Measurements from ENCODE around the gene HIVEP3.

Gene HIVEP3

DNA sequence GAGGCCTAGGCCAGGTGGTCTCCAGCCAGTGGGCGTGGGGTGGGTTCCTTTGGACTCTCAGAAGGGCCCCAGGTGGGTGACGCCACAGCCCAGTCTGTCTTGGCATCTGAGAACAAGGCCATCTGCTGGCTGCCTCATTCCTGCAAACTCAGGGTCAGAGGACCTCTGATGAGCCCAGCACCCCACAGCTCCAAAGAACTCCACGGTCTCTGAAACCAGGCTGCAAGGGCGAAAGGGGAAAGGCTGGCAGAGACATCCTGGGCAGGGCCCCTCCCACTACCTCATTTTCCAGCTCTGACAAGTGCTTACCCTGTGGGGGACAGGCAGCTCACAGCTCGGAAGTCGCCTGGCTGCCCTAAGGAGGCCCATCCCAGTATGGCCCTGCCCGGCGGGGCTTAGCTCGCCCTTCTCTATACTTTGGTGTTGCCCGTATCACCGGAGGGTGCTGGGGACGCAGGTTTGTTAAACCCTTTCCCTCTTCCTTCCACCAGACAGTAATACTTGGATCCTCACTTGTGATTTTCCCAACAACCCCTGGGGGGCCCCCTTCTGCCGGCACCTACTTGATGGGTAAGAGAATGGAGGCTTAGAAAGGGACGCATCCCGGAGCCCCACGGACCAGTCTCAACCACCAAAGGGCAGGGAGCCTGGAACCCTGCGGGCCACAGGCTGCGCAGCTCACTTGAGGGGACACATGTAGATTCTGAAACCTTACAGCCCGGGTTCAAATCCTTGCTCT, 423.3 kb downstream of the HIVEP3 start:
- DNase-seq (ENCODE audit: low spot score): peak; percentile 81

DNA sequence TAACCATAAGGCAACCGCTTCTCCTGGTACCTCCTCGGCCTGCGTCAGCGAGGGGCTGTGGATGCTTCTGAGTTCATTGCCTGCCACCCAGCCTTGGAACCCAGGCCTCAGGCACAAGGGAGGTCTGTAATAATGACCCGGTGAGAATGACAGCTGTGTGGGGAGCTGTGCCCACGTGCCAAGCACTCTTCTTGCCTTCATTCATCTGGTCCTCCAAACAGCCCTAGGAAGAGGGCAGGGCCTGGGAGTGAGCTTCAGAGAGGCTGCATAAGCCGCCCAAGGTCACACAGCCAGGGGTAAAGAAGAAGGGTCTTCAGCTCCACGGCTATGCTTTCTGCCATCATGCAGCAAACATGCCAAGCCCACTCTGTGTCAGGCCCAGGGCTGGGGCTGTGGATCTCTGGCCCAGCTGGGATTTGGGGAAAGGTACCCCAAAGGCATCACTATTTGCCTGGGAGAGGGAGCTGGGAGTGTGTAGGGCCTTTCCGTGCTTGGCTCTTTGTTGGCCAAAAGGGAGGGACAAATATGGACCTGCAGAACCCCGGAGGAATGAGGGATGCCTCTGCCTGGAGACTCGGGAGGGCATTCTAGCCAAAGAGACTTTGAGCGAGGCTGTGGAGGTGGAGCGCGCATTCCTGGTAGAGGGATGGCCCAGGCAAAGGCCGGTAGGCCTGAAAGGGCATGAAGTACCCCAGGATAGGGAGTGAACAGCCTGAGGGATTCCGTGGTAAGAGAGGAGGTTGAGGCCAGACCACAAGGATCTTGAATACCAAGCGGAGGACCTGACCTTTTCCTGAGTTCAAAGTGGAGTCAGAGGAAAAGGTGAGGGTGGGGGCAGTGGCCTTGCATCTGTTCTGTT, 424.1 kb downstream of the HIVEP3 start:
- no peak for DNase-seq (ENCODE audit: low spot score)

DNA sequence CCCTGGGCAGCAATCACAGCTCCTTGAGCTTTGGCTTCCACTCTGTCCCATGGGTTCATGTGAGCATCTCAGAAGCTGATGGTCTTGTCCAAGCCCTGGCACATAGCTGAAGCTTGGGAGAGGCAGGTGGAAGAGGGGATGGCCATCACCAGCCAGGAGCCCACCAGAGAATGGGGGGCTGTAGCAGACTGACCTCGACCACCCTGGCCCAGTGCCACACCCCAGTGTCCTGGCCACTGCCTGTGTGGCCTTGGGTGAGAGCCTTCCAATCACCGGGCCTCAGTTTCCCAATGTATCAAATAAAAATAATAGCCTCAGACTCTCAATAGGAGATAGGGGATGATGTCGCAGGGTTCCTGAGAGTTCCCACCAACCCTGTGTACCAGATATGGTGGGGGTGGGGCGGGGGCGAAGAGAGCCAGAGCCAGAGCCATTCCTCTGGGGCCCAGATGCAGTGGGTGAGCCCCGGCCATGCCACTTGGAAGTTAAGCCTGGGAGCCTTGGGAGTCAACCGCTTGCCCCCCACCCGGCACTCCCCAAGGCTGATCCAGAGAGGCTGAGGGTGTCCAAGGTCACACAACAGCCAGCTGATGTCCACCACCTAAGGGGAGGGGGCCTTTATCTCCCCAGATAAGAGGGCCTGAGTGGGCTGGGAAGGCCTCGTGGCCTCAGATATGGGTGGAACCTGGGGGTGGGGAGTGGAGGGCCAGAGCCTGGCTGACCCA, 424.9 kb downstream of the HIVEP3 start:
- no peak for DNase-seq (ENCODE audit: low spot score)

DNA sequence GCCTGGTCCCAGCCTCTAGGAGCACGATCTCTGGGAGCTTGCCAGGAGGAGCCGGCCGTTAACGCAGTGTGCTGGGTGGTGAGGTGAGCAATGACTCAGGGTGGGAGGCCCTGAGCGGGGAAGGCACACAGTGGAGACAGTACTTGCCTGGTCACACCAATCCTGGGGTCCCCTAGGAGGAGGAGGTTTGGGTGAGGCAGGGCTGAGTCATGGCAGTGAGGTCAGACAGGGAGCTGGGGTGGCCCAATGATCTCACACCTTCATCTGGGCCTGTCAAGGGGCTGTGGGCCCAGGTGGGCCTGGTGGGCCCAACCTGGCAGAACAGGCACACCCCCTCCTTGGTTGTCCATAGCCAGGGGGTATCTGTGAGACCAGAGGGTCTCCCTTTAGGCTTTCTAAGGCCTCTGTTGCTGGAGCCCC, 425.6 kb downstream of the HIVEP3 start:
- DNase-seq (ENCODE audit: low spot score): no peak

DNA sequence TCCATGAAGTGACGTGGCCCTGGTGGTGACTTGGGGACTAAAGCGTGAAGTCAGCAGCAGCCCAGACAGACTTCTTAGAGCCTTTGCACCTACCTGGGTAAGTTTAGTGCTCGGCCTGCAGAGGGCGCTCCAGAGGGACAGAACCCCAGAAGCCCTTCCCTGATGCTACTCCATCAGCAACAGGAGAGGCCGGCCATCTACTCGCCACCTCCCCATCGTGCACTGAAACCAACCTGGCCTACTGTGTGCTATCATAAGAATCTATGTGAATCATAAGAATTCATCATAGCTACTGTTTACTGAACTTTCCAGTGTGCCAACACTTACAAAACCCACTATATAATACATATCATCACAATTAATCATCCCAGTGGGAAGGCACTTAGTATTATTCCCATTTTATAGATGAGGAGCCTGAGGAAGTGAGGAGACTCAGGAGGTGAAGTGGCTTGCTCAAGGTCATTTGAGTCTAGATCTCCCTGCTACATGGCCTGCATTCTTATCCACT, 426.3 kb downstream of the HIVEP3 start:
- DNase-seq (ENCODE audit: low spot score): peak; percentile 75

DNA sequence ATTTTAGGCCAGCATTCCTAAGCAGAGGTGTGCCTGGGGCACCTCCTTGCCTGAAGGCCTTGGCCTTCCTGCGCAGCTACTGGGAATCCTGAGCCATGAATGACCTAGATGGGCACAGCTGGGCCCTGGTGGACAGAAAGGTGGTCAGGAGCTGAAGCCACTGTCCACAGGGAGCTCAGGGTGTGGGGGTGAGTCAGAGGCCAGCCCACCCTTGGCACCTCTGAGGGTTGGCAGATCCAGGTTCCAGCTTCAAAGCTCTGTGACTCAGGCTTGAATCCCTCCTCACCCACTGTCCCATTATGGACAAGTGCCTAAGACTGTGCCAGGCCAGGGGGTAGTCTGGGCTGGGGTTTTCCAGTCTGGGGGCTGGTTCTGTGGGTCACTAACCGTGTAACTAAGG, 427.8 kb downstream of the HIVEP3 start:
- no peak for DNase-seq (ENCODE audit: low spot score)

DNA sequence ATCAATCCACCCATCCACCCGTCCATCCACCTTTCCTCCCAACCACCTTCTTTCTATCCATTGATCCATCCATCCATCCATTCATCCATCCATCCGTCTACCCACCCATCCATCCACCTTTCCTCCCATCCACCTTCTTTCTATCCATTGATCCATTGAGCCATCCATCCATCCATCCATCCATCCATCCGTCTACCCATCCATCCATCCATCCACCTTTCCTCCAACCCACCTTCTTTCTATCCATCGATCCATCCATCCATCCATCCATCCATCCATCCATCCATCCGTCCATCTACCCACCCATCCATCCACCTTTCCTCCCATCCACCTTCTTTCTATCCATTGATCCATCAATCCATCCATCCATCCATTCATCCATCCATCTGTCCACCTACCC, 429.2 kb downstream of the HIVEP3 start:
- no peak for DNase-seq (ENCODE audit: low spot score)

DNA sequence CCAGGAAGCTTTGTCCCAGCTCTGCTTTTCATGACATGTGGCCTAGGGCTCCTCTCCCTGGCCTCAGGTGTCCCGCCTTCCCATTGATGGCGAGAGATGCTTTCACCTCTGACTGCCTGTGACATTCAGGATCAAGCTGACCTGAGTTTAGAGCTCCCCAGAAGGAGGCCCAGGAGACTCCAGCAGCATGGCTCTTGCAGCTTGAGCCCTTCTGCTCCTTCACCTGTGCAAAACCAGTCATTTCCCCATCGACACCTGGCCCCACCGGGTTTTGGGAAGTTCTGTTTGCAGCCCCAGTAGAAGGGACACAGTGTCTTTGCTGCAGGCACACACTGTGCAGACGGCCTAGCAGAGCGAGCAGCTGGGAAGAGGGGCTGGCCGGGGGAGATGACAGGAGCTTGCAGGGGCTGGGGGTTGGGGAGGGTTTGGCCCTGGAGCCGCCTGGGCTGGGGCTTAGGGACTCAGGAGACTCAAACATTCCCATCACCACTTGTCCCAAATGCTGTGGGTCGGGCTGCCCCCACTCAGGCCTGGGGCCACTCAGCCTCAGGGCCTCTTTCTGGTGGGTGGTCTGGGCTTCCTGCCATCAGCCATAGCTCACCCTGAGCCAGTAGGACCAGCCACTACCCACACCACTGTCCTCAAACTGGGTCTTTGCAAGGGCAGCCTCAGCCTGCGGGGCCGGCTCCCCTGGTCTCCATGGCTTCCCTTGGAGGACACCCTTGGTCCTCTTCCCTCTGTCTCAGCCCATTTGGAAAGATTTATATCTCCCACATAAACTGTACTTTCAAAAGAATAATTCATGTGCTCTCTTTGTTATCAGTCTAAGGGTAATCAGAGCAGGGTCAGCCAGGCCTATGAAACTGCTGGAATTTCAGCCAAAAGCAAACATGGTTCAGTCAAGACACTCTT, 430.4 kb downstream of the HIVEP3 start:
- DNase-seq (ENCODE audit: low spot score): no peak

DNA sequence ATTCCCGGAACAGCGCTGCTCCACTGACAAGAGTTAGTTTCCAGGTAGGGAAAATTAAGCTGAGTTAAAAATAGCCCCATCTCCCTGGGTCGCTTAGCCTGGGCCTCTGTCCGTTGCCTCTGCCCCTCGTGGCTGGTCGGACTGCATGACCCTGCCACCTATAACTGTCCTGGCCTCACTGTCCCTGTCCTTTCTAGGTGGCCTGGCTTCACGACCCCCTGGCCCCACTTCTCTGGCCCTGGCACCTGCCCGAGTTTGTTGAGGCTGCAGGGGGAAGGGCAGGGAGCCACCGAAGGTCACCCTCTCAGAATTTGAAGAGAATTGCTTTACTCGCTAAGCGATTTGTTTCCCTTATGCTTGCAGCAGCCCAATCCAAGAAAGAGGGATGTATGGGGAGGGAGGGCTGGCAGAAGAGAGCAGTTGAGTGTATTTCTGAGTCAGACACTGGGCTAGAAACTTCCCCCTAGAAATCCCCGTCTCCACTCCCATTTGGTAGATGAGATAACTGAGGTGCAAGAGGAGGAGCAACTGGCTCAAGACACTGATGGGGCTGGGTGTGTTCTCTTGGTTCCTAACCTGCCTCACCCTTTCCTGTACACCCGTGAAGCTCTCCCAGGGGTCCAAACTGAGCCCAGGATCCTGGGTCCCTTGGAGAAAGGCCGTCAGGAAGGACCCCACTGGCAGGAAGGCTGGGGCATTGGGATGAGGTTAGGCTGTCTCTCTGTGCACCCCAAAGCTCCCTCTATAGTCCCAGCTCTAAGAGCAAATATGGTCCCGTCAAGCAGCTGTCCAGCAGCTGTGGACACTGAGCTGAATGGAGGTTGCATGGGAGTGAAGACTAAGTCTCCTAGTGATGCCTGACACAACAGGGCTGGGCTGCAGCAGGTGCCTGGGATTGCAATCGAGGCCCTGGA, 431.3 kb downstream of the HIVEP3 start:
- DNase-seq (ENCODE audit: low spot score): no peak

DNA sequence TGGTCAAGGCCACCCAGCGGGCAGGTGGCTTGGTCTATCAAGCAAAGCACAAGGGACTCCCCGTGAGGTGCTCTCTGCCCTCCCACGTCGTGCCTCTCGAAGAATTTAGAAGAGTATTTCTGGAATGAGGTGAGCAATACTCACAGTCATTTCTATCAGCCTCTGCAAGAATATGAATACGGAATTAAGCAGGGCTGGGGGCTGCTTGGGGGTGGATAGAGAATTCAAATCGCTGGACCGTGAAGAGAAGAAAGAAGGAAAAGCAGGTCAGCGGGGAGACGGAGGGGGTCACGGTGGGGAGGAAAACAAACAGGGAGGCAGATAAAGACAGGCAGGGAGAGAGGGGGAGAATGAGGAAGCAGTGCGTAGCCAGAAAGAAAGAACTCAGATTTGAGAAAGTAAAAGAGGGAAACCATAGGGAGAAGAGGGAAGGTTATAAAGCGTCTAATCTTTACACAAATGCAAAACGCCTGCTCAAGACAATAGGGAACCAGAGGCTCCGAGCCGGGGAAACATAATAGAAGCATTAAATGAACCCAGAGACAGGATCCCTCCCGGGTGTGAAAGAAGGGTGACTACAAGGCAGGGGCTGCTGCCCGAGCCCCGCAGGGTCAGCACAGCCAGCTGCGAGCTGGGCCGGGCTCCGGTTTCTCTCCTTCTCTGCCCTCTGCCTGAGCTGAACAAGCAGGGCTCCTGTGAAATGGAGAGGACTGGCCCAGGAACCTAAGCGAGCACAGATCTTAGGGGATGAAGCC, 432.2 kb downstream of the HIVEP3 start:
- DNase-seq (ENCODE audit: low spot score): no peak

DNA sequence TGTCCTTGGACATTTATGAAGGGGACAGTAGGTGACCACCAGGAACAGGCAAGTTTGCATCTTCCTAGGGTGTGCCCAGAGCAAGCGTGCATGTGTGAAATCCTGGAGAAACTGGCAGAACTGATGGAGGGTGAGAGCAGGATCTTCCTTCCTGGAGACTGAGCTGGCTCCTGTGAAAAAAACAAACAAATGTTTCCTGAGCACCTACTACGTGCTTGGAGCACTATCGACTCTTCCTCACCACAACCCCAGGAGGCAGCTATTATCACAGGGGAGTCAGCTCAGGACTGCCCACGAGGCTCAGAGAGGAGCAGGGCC, 432.7 kb downstream of the HIVEP3 start:
- no peak for DNase-seq (ENCODE audit: low spot score)

DNA sequence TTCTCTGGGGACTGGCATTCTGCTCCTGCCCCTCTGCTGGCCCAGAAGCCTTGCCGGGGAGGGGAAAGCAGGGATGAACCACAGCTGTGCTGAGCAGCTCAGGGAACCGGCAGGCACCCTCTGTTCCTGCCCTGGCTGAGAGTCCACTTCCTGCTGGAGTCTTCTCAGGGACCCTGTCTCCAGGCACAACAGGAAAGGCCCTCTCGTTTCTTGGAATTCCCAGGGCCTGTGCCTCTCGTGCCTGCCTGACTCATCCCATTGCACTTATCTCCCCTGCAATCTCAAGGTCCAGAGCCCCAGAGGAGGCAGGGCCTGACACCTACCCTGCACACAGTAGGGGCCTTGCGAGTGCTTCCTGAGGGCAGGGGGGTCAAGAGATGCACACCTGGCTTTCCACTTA, 433.1 kb downstream of the HIVEP3 start:
- DNase-seq (ENCODE audit: low spot score): no peak

DNA sequence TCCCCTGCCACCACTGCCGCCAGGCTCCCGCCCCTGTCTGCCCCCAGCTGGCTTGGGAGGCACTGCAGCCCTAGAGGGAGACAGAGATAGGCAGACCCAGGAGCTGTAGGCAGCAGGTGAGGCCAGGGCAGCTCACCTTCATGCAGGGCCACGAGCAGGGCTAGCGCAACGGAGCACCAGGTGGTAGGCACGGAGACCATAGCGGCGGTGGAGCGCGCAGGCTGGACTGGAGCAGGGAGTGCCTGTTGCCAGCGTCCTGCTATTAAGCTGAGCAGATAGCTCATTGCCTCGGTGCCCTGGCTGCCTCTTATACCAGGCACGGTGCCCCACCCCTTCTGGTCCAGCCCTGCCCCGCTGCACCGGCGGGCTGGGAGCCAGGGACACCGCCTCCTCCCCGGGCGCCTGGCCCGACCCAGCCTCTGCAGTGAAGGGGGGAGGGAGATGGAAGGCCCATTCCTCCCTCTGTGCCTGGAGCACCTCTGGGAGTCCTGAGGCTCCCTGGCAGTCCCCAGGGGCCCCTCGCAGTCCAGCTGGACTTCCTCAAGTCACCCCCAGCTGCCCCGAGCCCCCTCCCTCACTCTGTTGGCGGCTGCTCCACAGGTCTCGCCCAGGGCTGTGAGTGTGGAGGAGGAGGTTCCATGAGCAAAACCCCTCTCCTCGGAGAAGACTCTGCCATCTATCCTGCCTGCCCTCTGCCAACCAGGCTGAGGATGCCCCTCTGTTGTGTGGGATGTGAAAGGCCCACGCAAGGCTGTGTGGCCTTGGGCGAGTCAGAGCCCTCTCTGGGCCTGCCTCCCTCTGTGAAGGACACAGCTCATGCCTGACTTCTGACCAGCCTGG, 434.1 kb downstream of the HIVEP3 start, which contains the start of gene EDN2:
EDN2 (minus strand) TSS at position 282 of the 840 bp plus-strand sequence; CDS start at position 200, 82 bp downstream.
- no peak for DNase-seq (ENCODE audit: low spot score)

DNA sequence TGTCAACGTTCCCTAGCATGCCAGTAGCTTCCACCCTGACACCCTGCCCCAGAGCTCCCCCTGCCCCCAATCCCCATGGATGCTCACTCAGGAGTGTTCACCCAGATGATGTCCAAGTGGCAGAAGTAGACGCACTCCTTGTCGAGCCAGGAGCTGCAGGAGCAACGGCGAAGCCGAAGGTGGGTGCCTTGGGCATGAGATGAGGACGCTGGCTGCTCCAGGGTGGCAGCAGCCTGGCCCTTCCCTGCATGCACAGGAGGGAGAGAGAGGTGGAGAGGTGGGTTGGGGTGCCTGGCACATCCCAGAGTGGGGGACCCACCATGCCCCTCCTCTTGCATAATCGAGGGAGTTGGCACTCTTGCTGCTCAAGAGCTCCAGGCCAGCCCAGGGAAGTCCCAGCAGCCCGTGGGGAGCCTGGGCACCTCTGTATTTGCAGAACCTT, 434.7 kb downstream of the HIVEP3 start:
- DNase-seq (ENCODE audit: low spot score): no peak

DNA sequence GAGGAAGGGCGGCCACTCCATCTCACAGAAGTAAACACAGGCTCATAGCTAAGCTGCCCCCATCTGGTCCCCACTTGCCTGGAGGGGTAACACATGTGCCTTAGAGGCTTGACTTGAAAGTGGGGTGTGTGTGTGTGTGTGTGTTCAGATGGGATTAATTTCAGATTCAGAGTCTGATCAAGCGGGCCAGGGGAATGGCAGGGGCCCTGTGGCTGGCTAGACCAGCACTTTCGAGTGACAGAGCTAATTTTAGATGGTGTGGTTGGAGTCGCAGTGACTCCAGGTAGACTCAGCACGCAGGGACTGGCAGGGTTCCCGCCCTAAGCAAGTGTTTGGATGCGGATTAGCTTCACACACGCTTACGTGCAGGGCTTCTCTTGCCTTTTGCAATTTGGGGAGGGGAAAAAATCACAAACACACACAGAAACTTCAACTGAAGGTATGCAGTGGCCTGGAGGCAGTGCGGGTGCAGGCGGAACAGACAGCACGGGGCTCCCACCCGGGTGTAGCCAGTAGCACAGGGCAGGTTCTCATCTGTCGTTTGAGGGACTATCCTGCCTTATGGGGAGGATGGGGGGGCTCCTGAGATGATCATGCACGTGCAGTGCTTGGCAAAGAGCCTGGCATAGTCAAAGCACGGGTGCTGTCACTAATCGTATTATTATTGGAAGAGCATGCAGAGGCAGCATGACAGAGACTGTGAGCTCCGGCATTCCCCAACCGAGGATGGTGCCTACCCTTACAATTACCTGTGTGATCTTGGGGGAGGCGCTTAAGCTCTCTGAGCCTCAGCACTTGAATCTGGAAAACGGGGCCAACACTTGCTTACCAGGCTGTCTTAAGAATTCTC, 435.5 kb downstream of the HIVEP3 start:
- DNase-seq (ENCODE audit: low spot score): no peak

DNA sequence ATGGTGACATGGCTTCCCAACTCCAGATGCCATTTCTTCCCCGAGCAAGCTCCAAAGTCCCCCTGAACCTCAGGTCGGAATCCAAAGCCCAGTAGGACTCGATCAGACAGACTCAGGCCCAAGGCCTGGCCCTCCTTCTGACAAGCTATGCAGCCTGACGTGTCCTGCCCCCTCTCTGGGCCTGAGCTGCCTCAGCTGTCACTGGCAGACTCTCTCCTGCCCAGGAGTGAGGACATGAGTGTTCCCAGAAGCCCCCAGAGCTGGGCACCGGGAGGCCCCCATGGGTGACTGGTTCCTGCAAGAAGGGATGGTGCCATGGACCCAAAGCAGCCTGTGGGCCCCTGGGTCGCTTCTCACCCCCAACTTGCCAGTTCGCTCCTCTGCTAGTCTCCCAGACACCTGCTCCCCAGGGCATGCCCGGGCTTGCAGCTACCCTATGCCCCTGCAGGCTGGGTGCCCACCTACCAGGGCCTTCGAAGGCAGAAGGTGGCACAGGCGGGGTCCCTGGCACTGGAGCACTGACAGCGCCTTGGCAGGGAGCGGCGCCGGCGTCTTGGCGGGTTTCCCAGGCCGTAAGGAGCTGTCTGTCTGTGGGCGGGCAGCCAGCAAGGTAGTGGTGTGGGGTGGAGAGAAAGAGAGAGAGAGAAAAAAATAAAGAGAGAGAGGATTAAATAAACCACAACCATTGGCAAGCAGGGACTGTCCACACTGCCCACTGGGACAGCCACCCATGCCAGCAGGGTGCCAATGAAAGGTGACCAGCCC, 436.5 kb downstream of the HIVEP3 start:
- DNase-seq (ENCODE audit: low spot score): no peak
